ENCODE results near the gene SNCG. TPM values are rescaled to one million over a fixed set of nuclear protein-coding genes. Genes with fewer than 3 reads are reported as not detected.

The SNCG gene
- total RNA-seq, 1 donor from 2014 or later: 137 TPM

- peak; percentile 59 to 89 for DNase-seq (ENCODE audit: low read depth in 2 of 2)
Observed at GRCh38 chr10:86960003-86960862, 1.8 kb downstream of the SNCG start.

GRCh38 chr10:86960863-86961434 is 2.5 kb downstream of the SNCG start:
- no peak for DNase-seq (ENCODE audit: low read depth in 2 of 2)

GRCh38 chr10:86961481-86962091 is 3.2 kb downstream of the SNCG start:
- no peak for DNase-seq (ENCODE audit: low read depth in 2 of 2)

GRCh38 chr10:86962136-86962980 is 4.0 kb downstream of the SNCG start:
- DNase-seq (ENCODE audit: low read depth in 2 of 2): no peak

- no peak for DNase-seq (ENCODE audit: low read depth in 2 of 2)
Observed at GRCh38 chr10:86962981-86963310, 4.5 kb downstream of the SNCG start.

GRCh38 chr10:86963341-86963919 is 5.0 kb downstream of the SNCG start:
- no peak for DNase-seq (ENCODE audit: low read depth in 2 of 2)

GRCh38 chr10:86964061-86964846 is 5.9 kb downstream of the SNCG start:
- no peak for DNase-seq (ENCODE audit: low read depth in 2 of 2)

GRCh38 chr10:86964847-86965190 is 6.4 kb downstream of the SNCG start:
- no peak for DNase-seq (ENCODE audit: low read depth in 2 of 2)

- DNase-seq (ENCODE audit: low read depth in 2 of 2): no peak
Observed at GRCh38 chr10:86965986-86966654, 7.7 kb downstream of the SNCG start.

GRCh38 chr10:86967481-86967941 is 9.1 kb downstream of the SNCG start:
- DNase-seq (ENCODE audit: low read depth in 2 of 2): no peak

- no peak for DNase-seq (ENCODE audit: low read depth in 2 of 2)
Observed at GRCh38 chr10:86968271-86968993, 10.0 kb downstream of the SNCG start, which contains the start of gene ADIRF. ADIRF (plus strand) TSS chr10:86968482; CDS start chr10:86968545, 63 bp downstream.

- no peak for DNase-seq (ENCODE audit: low read depth in 2 of 2)
Observed at GRCh38 chr10:86968994-86969355, 10.6 kb downstream of the SNCG start.

- peak; percentile 58 to 81 for DNase-seq (ENCODE audit: low read depth in 2 of 2)
Observed at GRCh38 chr10:86969421-86970041, 11.1 kb downstream of the SNCG start.

GRCh38 chr10:86970162-86970981 is 12.0 kb downstream of the SNCG start:
- DNase-seq (ENCODE audit: low read depth in 2 of 2): peak in 1 of 2 donors; percentile 50

GRCh38 chr10:86970982-86971231 is 12.5 kb downstream of the SNCG start:
- DNase-seq (ENCODE audit: low read depth in 2 of 2): no peak

- peak; percentile 76 to 78 for DNase-seq (ENCODE audit: low read depth in 2 of 2)
Observed at GRCh38 chr10:86971232-86971991, 13.0 kb downstream of the SNCG start.

GRCh38 chr10:86972613-86973380 is 14.4 kb downstream of the SNCG start:
- no peak for DNase-seq (ENCODE audit: low read depth in 2 of 2)
